AG04450 (cell line): Measurements from ENCODE around the gene BRD7. TPM values are rescaled to one million over a fixed set of nuclear protein-coding genes. Genes with fewer than 3 reads are reported as not detected.

Source experiments
- CTCF ChIA-PET: fragments of 300-600, 350-600 bp; formaldehyde crosslinking; extraction: SDS; loops from one replicate; lab custom pipeline; 2022; ENCODE audit warnings: antibody characterized with exemption, inconsistent platforms; lab: Charles Lee
- POLR2A ChIA-PET: fragments of 350-600 bp; formaldehyde crosslinking; extraction: SDS; loops from one replicate; lab custom pipeline; 2021; ENCODE audit warnings: antibody characterized with exemption, inconsistent platforms; lab: Yijun Ruan, JAX
- DNase-seq: peaks from one replicate; pipeline ENCODE4 v3.0.0-alpha.2; 2011; ENCODE audit warnings: low read depth, low spot score
- H3K27ac ChIP-seq: one replicate; pipeline ENCODE4 v1.5.1; 2012; ENCODE audit warnings: low read depth, low read length, control low read depth
- H3K27me3 ChIP-seq: one replicate; pipeline ENCODE4 v1.6.0; 2012; ENCODE audit warnings: low read length; ENCODE audit not compliant: control insufficient read depth, insufficient read depth
- H3K4me3 ChIP-seq: 2 replicates; pipeline ENCODE4 v1.5.1; 2011; ENCODE audit warnings: mild to moderate bottlenecking, low read depth, low read length, control low read depth
- H3K9me3 ChIP-seq: 2 replicates; pipeline ENCODE4 v1.5.1; 2012; ENCODE audit warnings: low read length; ENCODE audit not compliant: control insufficient read depth, insufficient read depth
- CTCF ChIP-seq: IDR thresholded peaks from 2 replicates; pipeline ENCODE4 v1.5.1; 2011; ENCODE audit warnings: low read depth, low read length, control low read depth, inconsistent platforms
- polyA plus RNA-seq: library from polyadenylated mRNA; depleted of rRNA; stranded (reverse); fragments of >200 nt; gene quantifications from 2 replicates; pipeline ENCODE4 v1.2.3, GENCODE V29; 2011

Gene BRD7
- polyA plus RNA-seq, 1 experiment, result 69.2 TPM

GRCh38 chr16:50303605-50304466 lies 65.0 kb downstream of the BRD7 start:
- Histone ChIP-seq H3K27me3 (no peaks in the 10 kb centered on the region), H3K9me3 (peaks cover 7% of the 10 kb centered on the region; the same call in 1 of the 2 replicates), H3K4me3 (no peak overlapping the region), H3K27ac (peak overlapping the region; percentile 68)
- DNase-seq, result no peak
- POLR2A ChIA-PET, result interaction anchor here (0.8 kb wide), 1 partner anchor 52 kb away, joined by 3 read pairs; no protein-coding TSS in a partner anchor
- TF ChIP-seq CTCF, result no peak
- CTCF ChIA-PET, result interaction anchor here (0.8 kb wide), 1 partner anchor 8 kb away, joined by 3 read pairs; no protein-coding TSS in a partner anchor

DNA sequence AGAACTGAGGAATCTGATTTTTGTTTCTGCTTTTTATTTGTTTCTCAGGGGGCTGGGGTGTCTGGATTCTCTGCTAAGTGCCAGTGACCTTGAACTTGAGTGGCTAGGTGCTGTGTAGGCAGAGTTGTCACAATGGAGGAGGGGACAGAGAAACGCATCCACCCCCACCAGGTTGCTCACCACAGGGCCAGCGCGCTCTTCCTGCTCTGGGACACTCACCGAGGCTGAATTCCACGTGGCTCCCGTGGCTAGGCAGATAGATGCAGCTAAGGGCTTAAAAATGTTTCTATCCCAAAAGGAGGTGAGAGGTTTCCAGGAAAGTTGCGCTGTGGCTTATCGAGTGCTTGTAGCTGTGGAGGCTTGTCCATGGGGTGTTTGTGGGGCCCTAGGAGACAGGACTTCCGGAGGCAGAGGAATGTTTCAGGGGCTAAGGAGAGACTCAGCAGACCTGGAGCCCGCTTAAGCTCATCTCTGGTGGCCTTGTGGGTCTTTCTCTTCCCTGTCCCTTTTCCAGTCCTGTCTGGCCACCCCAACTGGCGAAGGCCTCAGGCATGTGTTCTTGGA lies 65.7 kb downstream of the BRD7 start:
- Histone ChIP-seq H3K27ac (peak overlapping the region; percentile 68), H3K9me3 (peaks cover under 1% of the 10 kb centered on the region; the same call in 1 of the 2 replicates), H3K4me3 (no peak overlapping the region), H3K27me3 (no peaks in the 10 kb centered on the region)
- ChIA-PET POLR2A (no interaction called here), CTCF (interaction anchor here (0.8 to 1.2 kb wide), 2 partner anchors 9 to 279 kb away, joined by 3 read pairs; no protein-coding TSS in a partner anchor)
- no peak for DNase-seq
- no peak for TF ChIP-seq CTCF

- no peaks in the 10 kb centered on the region; the same call in 1 of the 2 replicates for H3K9me3 ChIP-seq
- no peak overlapping the region for H3K4me3 ChIP-seq
- no peak for DNase-seq
- no peak overlapping the region for H3K27ac ChIP-seq
- no peak for TF ChIP-seq CTCF
- CTCF ChIA-PET, result interaction anchor here (0.8 to 1.4 kb wide), 3 partner anchors 9 to 363 kb away, joined by 3 to 4 read pairs (median 3); no protein-coding TSS in a partner anchor
- H3K27me3 ChIP-seq, result no peaks in the 10 kb centered on the region
- POLR2A ChIA-PET, result no interaction called here
Measured at GRCh38 chr16:50302472-50303005, 66.2 kb downstream of the BRD7 start.

DNA sequence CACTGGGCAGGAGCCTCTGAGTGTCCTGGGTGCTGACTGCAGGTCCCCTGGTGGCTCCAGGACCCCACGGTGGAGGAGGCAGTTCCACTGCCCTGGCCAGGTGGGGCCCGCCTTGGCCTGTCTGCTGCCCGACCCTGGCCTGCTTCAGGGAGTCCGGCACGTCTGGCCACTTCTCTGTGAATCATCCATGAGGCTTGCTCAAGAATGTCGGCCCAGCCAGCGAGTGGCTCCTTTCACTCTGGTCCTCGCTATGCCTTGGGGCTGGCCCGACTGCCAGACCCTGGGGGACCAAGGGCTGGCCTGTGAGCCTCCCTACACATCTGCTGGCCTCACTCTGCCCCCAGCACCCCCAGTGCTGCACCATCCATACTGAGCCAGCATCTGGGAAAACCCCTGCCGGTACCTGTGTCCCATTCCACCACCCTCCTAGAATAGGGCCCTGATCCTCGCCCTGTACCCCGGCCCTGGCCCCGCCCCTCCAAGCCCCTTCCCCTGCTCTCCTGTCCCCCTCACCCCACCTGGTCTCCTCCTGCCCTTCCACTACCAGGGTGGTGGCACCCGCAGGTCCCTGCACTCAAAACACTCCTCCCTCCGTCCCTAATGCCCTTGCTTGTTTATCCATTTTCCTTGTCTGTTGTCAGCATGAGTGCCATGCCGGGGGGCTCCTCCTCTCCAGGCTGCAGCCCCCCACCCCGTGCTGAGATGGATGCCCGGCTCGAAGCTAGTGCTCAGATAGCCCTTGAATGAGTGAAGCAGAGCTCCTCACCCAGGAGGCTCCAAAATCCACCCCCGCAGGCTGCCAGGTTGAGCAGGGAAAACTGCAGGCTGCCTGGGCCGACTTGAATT lies 66.9 kb downstream of the BRD7 start:
- TF ChIP-seq CTCF, result no peak
- POLR2A ChIA-PET, result interaction anchor here (0.6 kb wide), 1 partner anchor 20 kb away, joined by 3 read pairs; no protein-coding TSS in a partner anchor
- DNase-seq, result no peak
- CTCF ChIA-PET, result interaction anchor here (1.2 to 1.4 kb wide), 3 partner anchors 12 to 363 kb away, joined by 3 to 4 read pairs (median 3); no protein-coding TSS in a partner anchor
- Histone ChIP-seq H3K27me3 (no peaks in the 10 kb centered on the region), H3K27ac (peak overlapping the region; percentile 87), H3K9me3 (no peaks in the 10 kb centered on the region; the same call in 1 of the 2 replicates), H3K4me3 (no peak overlapping the region)
